Muscle layer of duodenum (tissue), 2 donors: ENCODE measurements around the gene CD81.

ENCODE experiments used
- H3K27ac ChIP-seq: one replicate; pipeline ENCODE4 v1.7.0; 2013; ENCODE audit warnings: mild to moderate bottlenecking, low read length
- H3K27me3 ChIP-seq: one replicate; pipeline ENCODE4 v1.7.0; 2013; ENCODE audit warnings: low read depth, mild to moderate bottlenecking, control low read depth, low read length
- H3K36me3 ChIP-seq, 2 donors: one replicate each; pipeline ENCODE4 v1.7.0; 2013; ENCODE audit warnings: low read length in 2 of 2, control low read depth in 1 of 2, mild to moderate bottlenecking in 1 of 2; ENCODE audit not compliant: insufficient read depth in 2 of 2, control insufficient read depth in 1 of 2
- H3K4me1 ChIP-seq, 2 donors: one replicate each; pipeline ENCODE4 v1.7.0; 2013; ENCODE audit warnings: low read length in 2 of 2, mild to moderate bottlenecking in 2 of 2, control low read depth in 1 of 2, moderate library complexity in 1 of 2; ENCODE audit not compliant: insufficient read depth in 2 of 2, control insufficient read depth in 1 of 2
- H3K4me3 ChIP-seq, 2 donors: one replicate each; pipeline ENCODE4 v1.7.0; 2013; ENCODE audit warnings: low read length in 2 of 2, low read depth in 1 of 2, mild to moderate bottlenecking in 1 of 2
- H3K9me3 ChIP-seq, 2 donors: one replicate each; pipeline ENCODE4 v1.7.0; 2013; ENCODE audit warnings: low read length in 2 of 2, control low read depth in 1 of 2, mild to moderate bottlenecking in 1 of 2; ENCODE audit not compliant: control insufficient read depth in 1 of 2
- donor health status: healthy.

CD81 gene

DNA sequence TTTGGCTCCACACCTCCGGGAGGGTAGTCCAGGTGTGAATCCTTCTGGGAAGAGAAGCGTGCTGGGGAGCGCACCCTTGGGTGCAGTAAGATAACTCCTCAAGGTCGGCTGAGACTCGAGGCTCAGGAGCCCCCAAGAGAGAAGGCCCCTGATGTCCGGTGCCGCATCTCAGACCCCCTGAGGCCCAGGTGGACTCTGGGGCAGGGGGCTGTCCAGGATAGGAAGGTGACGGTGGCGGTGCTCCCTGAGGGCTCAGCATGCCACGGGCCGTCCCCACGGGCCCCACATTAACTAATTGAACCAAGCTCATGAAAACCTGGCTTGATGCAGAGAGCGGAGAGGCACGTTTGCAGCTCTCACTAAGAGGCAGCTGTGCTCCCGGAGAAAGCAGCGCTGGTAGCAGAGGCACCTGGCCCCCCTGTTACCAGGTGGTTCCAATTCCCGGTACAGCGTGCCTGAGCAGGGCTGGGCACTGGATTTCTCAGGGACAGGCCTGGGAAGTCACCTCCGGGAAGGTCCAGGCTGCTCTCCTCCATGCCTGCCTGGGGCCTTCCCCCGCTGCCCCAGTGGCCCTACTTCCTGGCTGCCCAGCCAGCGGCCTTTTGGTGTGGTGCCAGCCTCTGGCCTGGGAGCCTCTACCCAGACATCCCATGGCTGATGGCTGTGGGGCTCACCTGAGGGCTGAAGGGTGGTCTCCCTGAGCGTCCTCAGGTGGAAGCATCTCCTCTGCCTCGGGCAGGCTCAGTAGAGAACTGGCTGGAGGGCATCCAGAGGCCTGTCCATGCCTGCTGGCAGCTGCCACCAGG lies 68.8 kb downstream of the CD81 start:
- H3K36me3 ChIP-seq = no peaks in the 10 kb centered on the region
- peak overlapping the region; percentile 42 to 53 for H3K4me3 ChIP-seq
- no peaks in the 10 kb centered on the region for H3K9me3 ChIP-seq
- H3K4me1 ChIP-seq = peaks cover 0 to 9% of the 10 kb centered on the region in 2 donors
- H3K27me3 ChIP-seq = peaks cover 4% of the 10 kb centered on the region
- H3K27ac ChIP-seq = peak overlapping the region; percentile 16

DNA sequence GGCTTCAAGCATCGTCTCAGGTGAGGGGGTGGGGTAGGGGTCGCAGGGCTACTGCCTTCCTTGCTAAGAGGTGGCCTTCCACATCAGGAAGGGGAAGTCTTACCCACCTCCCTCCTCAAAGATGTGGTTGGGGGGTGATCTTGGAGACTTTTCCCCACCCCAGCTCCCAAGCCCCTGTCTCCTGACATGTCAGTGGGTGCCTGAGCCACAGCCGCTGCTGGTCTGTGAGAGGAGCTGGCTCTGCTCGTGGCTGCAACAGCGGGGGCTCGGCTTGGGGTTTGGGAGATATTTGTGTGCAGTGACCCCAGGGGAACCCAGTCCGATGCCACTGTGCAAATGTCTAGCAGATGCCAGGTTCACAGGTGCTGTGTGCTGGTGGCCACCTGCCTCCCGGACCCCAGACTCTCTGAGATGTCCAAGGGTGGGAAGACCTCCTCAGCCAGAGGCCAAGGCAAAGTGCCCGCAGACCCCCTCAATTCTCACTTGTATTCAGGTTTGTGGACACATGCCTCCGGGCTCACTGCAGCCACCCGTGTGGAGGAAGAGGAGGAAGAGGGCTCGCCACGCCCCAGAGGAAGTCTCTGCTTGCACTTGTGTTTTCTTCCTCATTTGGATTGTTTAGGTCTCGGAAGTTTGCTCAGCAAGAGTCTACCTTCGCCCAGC lies 69.6 kb downstream of the CD81 start:
- no peaks in the 10 kb centered on the region for H3K36me3 ChIP-seq
- H3K4me1 ChIP-seq = peaks cover 0 to 9% of the 10 kb centered on the region in 2 donors
- no peaks in the 10 kb centered on the region for H3K9me3 ChIP-seq
- peak overlapping the region in 1 of 2 donors; percentile 53 for H3K4me3 ChIP-seq
- no peak overlapping the region for H3K27ac ChIP-seq
- H3K27me3 ChIP-seq = peaks cover 4% of the 10 kb centered on the region
